T-helper 1 cell treated with Interleukin-12 subunit alpha and Interleukin-12 subunit beta and Interleukin-4 antibody, amounts not matched to agents 30 ng/mL and 1 ng/mL, for 36 hours (primary cell): ENCODE measurements around the gene MTHFD1L. TPM values are rescaled to one million over a fixed set of nuclear protein-coding genes. Genes with fewer than 3 reads are reported as not detected.

Experiments
- intact Hi-C: fragments of 100-400 bp; cut with micrococcal nuclease; formaldehyde crosslinking; loops from one replicate; pipeline ENCODE4 v1.15.1; 2024
- total RNA-seq: library from RNA; stranded (reverse); gene quantifications from 2 replicates; pipeline ENCODE4 v1.2.3, GENCODE V29; 2022

MTHFD1L gene
- total RNA-seq, 1 donor from 2014 or later = 51.7 TPM

DNA sequence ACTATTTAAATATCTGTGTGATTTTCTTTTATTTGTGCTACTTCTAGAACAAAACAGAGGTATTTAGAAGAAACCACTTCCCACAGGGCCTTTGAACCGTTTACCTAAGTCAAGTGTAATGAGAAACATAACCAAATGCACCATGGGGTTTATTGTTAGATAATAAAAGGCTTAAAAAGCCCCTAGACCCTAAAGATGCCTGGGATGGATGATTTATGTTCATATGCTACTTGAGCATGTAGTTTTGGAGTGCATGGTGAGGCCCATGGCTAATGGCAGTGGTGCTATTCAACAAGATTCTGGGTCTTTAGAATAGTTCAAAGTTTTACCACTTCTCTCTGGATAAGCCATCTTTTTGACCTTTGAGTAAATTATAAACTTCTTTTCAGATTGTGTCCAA is 65.9 kb downstream of the MTHFD1L start:
- intact Hi-C loops = no loop called here

DNA sequence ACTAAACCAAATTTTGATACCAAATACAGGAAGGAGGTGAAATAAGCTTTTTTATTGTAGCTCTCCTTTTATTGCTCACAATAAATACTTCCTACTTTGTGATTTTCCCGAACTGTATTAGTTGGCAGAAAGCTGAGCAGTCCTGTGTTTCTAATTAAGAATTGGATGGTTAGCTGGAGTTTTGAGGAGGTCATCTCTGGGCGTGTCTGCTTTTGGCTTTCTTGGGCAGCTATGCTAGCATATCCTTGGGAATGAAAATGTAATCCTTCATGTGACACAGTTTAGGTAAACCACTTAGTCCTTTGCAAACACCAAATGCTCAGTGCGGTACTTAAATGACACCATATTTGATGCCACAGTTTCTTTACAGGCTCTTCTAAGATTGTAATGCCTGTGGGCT is 67.5 kb downstream of the MTHFD1L start:
- intact Hi-C loops = no loop called here

DNA sequence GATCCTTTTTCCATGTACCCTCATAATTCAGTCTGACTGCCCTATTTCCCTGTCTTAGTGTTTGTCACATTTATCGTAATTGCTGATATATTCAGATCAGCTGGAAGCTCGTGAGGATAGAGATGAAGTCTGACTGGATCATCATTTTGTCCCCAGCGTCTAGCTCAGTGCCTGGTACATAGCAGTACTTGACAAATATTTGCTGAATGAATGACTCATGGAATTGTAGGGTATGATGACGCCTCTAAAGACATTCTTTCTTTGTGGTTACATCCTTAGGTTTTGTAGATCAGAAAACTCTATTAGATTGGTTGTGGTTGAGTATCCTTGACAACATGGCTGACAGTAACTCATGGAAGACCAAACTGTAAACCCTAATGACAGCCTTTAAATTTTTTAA is 68.9 kb downstream of the MTHFD1L start:
- intact Hi-C loops = no loop called here

DNA sequence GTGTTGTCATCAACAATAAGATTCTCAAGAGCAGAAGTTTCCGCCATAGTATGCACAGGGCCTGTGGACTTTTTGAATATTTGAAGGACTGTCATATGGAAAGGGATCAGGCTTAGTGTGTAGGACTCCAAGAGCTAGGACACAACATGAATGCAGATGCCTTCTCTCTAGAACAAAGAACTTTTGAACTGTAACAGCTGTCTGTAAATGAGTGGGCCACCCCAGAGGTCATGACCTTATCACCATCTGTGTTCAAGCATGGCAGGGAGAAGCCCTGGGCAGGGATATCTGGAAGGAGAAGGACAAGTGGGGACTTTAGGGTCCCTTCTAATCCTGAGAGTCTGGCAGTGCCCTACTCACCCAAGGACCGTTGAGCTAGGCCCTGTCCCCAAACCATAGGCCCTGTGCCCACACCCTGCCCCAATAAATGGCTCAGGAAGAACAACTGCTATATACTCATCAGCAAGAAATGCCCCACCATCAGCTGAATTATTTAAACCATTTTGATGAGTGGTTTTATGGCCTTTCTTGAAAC is 70.6 kb downstream of the MTHFD1L start:
- intact Hi-C loops = no loop called here

DNA sequence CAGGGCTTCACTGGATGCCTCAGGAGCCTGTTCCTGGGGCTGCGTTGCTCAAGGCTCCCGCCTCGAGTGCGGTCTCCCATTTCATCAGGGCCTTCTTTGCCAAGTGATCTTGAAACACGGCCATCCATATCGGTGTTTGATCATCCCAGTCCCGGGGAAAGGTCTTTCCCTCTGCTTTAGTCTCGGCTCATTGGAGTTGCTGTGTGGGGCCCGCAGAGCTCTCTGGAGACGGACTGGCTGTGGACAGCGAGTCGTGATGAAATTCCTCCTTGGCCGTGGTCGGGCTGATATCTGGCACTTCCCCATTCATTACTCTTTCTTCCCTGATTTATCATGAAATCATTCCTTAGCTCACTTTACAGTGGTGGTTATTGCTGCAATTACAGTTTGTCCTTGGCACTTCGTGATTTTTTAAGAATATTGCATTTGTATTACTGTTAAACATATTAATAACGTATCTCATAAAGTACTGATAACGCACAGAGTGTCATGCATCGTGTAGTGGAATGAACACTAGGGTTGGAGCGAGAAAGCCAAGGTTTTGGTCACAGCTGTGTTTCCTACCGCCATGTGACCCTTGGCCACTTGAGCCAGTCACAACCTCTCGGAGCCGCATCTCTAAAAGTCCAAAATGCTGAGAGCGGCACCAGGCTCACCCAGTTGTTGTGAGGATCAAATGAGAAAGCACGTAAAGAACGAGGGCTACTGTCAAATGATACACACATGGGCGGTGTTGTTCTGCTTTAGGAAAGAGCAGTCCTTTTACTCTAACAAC is 71.8 kb downstream of the MTHFD1L start:
- intact Hi-C loops = no loop called here

DNA sequence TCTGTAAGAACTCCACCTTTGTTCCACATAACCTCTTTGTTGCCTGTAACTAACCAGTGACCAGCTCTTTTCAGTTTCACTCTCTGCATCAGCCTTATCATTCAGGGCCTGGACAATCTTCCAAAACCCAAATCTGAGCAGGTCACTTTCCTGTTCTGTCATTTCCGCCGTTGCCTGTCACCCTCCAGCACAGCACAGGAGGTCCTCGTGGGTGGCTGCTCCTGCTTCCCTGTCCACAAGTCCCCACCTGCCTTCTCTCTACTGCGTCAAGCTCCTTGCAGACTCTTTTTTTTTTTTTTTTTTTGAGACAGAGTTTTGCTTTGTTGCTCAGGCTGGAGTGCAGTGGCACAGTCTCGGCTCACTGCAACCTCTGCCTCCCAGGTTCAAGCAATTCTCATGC is 73.9 kb downstream of the MTHFD1L start:
- intact Hi-C loops = no loop called here

DNA sequence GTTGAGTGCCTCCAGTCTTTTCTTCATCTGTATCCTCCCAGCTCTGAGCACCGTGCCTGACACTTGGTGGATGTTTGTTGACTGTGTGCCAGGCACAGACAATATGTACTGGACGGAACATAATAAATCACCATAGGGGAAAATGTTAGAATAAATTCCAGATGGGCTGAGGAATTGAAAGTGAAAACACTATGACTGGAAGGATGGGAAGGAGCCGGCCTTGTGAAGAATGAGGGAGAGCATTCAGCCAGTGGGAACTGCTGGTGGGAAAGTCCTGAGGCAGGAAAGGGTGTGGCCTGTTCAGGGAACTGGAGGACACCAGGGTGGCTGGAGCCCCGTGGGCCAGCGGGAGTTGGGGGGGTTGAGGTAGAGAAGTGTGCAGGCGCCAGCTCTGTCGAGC is 75.4 kb downstream of the MTHFD1L start:
- intact Hi-C loops = no loop called here

DNA sequence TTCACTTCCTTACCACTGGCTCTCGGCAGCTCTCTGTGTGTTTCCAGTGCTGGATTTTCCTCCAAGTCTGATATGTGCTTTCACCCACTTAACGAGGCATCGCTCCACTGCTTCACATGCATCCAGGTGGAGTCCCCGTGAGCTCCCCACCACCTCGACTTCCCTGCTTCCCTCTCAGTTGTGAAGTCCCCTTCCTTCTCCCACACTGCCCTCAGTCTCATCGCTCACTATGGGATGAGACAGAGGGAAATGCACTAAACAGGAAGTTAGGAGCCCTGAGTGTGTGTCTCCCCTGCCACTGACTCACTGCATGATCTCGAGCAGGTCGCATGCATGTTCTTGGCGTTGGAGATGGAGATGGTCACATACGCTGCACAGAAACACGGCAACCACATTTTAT is 84.0 kb downstream of the MTHFD1L start:
- intact Hi-C loops = no loop called here

DNA sequence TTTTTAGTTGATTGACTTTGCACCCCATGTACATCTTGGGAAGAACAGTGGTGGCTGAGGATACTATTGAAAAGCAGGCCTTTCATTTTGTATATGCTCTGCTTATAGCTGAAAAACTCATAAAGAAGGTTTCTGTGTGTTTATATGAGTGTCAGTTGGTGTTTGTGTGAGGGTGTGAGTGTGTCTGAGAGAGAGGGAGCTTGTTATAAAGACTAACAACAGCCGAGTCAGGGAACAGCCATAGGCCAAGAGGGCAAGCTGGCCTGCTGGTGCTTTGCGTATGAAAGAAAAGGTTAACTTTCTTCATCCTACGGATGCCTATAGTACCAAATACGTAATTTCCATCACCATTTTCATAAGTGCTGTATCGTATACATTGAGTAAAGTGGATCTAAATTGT is 88.3 kb downstream of the MTHFD1L start:
- intact Hi-C loops = no loop called here

DNA sequence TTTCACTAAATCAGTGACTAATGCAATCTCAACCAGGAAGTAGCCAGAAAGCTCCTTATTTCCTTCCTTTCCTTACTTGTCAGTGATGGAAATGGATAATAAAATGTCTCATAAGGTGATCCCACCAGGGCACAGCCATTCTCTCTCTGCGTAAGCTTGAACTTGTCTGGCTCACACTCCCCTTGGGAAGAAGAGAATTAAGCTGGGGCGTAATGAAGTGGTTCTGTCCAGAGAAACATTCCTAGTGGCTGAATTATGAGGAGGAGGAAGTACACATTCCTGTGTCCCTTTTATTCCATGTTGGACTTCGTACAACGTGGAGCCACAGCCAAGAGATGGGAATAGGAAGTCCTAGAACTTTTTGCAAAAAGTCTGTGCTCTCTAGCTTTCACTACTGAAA is 93.7 kb downstream of the MTHFD1L start:
- intact Hi-C loops = no loop called here

DNA sequence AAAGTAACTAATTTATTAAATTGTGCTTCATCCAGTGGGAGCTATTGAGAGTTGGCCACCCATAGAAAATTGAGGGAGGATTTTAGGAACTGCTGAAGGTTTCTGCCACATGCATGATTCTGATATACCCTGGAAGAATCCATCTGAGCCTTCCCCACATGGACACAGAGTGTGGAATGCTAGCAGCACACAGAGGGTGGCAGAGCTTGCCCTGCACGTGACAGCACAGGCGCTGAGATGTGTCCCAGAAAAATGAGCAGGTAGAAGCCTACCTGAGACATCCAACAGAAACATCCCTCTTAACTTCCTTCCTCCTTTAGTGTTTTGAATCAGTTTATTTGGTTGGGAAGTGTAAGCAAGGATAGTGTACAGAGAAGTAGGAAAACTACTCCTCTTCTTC is 96.9 kb downstream of the MTHFD1L start:
- intact Hi-C loops = no loop called here

DNA sequence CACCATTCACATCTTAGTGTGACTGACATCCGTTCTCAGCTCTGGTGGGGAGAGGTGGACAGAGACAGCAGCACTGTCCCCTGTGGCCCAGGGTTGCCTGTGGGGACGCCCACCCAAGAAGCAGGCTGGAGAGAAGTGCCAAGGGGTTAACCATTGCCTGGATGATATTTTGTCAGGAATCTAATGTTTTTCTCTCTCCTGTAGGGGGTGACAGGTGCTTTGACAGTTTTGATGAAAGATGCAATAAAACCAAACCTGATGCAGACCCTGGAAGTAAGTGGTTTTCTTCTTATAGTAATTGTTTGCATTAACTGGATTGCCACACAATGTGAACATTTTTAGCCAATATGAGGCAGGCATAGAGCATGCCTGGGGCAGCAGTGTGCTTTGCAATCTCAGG is 99.3 kb downstream of the MTHFD1L start:
- intact Hi-C loops = no loop called here

DNA sequence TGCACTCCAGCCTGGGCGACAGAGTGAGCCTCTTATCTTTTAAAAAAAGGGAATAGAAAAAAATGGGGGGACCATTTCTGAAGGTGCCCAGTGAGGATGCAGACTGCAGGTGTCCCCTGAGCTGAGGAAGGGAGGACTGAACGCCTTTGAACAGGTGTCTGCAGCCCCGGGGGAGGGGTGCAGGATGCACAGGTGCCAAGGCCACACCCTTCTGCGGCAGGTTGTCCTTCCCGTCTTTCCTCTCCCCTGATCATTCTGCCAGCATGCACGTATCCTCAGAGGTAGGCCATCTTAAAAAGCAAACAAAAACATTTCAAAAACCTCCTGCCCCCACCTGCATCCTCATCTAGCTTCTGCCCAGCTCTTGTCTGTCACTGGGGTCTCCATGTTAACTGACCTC is 101.3 kb downstream of the MTHFD1L start:
- intact Hi-C loops = no loop called here

DNA sequence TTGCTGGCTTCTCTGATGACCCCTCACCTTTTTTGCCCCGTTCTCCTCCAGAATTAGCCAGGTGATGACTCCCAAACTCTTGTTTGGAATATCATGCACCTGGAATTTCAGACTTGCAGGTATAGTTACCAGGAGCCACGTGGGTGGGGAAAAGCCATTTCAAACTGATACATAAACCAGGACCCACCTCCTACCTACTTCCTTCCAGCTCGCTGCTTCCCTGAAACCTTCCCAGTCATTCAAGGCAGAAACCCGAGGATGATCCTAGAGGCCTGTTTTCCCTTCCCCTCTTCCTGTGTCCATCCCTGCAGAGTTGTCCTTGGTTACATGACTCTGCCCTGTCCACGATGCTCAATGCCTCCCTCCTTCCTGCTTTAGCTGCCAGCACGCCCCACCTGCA is 101.9 kb downstream of the MTHFD1L start:
- intact Hi-C loops = no loop called here

DNA sequence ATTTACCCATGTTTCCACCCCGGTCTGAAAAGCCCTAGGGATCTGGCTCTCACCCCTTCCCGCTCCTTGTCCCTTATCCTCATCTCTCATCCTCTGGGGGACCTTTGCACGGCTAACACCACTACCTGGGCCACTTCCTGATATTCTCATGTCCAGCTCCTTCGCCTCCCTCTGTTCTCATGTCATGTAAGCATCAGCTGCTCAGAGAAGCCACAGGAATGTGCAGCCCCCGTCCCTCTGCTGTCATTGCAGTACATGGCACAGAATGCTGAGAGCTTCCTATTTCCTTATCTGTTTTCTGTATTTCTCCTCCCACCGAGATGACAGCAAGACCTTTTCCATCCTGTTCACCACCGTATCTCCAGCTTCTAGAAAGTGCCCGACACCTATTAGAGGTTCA is 102.4 kb downstream of the MTHFD1L start:
- intact Hi-C loops = no loop called here

DNA sequence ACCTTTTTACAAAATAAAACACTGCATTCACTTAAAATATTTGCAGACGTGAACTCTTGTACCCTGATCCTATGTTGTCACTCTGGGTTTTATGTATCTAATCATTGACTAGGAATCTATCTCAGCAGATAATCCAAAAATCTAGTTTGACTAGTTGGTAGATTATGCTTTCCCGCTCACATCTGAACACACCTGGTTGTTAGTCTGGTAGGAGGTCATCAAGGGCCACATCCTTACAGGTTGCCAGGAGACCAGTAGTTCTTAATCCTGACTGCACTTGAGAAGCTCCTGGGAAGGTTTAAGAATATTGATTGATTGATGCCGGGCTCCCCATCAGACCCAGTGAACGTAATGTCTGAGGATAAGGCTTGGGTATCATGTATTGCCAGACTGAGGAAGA is 104.4 kb downstream of the MTHFD1L start:
- intact Hi-C loops = no loop called here

DNA sequence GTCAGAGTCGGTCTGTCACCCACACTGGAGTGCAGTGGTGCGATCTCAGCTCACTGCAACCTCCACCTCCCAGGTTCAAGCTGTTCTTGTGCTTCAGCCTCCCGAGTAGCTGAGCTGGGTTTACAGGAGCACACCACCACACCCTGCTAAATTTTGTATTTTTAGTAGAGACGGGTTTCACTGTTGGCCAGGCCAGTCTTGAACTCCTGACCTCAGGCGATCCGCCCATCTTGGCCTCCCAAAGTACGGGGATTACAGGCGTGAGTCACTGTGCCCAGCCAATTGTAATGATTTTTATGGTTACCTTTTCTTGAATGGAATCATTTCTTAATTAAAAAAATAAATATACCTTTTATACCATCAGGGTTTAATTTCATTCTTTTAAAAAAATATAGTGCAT is 105.7 kb downstream of the MTHFD1L start:
- intact Hi-C loops = no loop called here

DNA sequence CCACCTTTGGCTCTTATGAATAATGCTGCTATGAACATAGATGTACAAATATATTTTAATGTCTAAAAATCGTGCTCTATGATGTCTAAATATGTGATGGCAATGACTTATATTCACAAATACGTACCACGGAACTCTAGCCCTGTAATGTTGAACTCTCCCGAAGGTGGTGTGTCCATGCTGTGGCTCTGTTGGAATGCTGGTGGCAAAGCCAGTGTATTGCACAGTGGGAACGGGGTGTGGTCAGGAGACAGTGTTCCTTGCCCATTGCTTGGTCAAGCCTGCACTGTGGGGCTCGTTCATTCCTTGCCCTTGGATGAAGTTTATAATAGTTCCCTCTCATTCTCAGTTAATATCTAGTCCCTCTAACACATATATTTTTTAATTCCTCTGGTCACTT is 109.6 kb downstream of the MTHFD1L start:
- intact Hi-C loops = no loop called here

DNA sequence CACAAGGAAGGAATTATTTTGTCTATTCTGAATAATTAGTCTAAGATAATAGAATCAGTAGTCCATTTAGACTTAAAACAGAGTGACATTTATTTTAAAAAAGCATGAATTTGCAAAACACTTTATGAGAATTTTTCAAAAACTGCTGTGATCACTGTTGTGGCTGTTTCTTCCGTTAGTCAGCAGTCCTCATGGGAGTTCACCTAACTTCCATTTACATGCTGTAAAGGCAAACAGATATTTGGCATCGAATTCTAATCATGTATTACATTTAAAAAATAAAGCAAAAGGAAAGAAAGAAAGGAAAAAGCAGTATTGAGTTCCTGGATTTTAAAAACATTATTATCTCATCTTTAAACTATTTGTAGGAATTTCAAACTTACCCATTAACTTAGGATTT is 111.8 kb downstream of the MTHFD1L start:
- intact Hi-C loops = no loop called here

DNA sequence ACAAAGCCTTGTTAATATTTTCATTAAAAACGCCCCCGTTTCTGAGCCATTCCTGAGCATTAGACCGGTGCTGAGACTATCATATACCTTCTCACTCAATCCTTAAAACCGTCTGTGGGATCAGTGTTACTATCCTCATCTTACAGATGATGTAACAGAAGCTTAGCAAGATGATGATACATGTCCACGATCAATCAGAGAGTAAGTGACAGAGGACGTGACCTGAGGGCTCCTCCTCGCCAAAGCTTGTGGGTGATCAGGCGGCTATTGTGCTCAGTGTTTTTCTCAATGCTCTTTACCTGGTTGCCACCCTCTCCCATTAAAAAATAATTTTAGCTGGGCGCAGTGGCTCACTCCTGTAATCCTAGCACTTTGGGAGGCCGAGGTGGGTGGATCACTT is 113.1 kb downstream of the MTHFD1L start:
- intact Hi-C loops = no loop called here

DNA sequence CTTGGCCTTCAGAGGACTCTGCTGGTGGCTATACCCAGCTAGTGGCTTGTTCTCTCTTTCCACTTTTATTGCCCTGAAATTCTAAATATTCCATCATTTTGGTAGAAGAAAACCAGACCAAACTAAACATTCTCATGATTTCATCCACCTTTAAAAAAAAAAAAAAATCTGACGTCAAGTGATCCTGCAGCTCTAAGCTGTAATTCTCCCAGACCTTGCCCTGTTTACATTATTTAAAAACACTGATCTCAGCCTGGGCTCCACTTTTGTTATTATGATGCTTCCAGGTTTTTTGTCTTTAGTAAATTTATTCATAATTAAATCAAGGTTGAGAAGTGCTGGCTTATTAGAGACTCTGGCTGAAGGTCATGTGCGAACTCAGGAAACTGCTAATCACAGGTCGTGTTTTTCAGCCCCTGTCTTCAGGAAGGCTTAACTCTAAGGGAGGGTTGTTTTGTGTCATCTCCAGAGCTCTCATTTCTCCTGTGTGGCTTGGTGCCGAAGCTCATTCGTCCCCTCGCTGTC is 114.4 kb downstream of the MTHFD1L start:
- intact Hi-C loops = no loop called here

DNA sequence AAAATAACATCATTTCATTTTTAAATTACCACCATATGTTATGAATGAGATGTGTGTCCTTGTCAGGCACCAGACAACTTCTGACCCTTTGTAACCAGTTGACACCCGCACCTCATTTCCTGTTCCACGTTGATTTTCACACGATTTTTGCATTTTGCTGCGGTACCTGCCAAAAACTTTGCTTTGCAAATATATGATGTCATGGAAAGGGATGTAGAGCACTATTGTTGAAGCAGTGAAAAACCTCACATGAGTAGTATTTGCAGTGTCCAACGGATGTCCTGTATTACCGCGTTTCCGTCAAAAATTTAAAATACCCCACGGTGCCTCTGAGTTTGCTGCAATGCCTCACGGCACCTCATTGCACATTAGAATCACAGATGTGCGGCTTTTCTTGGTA is 115.6 kb downstream of the MTHFD1L start:
- intact Hi-C loops = no loop called here

DNA sequence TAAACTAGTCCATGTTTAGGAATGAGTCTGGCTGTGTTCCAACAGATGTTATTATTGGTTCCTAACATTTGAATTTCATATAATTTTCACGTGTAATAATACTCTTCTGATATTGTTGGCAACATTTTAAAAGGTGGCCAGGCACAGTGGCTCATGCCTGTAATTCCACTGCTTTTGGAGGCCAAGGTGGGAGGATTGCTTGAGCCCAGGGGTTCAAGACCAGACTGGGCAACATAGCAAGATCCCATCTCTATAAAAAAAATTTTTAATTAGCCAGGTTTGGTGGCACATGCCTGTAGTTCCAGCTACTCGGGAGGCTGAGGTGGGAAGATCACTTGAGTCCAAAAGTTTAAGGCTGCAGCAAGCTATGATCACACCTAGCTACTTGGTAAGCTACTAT is 116.2 kb downstream of the MTHFD1L start:
- intact Hi-C loops = no loop called here
